Skin of body (tissue), 2 donors: Measurements from ENCODE around the gene SELENOK. TPM values are rescaled to one million over a fixed set of nuclear protein-coding genes. Genes with fewer than 3 reads are reported as not detected.
A peak's percentile ranks its signal among the peaks of the same experiment; 100 is the strongest.
"Not testable (repeated sequence)": the region's sequence is repeated elsewhere in the genome, so short reads cannot be mapped to it uniquely, and the experiment has no call there.

Source experiments
- DNase-seq: peaks from one replicate; lab custom pipeline; 2025; lab: John Stamatoyannopoulos, UW
- total RNA-seq: library from RNA; depleted of rRNA; stranded (reverse); fragments of >200 nt; gene quantifications from one replicate; pipeline ENCODE4 v1.2.3, GENCODE V29; 2014

The SELENOK gene
- total RNA-seq = 69.8 TPM

DNA sequence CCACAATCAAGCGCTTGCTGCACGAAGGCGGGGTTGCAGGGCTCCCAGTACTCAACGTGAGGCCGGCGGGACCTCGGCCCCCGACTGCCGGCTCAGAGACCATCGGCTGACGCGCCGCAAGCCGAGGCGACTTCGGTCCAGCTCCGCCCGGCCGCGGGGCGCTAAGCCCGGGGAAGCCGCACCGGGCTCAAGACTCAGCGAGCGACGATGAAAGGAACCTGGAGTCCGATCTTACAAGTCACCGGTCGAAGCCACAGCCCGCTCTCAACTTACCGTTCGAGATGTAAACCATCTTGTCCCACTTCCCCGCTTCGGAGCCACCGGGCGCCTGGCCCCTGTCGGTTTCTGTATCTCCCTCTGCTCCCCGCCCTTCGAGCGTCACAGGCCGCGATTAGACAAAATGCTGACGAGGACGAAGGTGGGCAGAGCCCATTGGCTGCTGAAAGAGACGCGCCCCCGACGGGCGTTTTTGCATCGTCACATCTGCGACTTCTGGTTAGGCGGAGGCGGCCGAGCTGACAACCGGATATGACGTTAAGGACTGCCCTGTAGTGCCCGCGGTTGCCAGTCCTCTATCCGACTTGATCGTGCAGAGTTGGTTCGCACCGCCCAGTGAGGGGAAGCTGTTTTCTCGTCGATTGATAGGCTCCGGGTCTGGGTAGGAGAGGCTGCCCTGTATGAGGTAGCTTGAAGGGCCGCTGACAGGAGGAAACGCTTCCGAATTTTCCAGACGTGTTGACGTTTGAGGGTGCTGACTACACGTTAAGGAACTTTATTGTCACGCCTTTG is at the start of gene SELENOK:
SELENOK (minus strand) TSS at position 363 of the 789 bp plus-strand sequence.
- DNase-seq = peak; percentile 99

DNA sequence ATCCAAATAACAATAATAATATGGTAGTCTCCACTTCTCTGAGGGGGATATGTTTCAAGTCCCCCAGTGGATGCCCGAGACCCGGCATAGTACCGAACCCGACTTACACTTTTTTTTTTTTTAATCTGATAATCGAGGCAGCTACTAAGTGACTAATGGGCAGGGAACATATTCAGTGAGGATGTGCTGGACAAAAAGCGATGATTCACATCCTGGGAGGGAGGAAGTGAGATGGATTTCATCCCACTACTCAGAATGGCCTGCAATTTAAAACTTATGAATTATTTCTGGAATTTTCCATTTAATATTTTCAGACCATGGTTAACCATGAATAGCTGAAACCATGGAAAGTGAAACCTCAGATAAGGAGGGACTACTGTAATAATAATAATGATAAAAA is 49.5 kb upstream of the SELENOK start:
- no peak for DNase-seq

DNA sequence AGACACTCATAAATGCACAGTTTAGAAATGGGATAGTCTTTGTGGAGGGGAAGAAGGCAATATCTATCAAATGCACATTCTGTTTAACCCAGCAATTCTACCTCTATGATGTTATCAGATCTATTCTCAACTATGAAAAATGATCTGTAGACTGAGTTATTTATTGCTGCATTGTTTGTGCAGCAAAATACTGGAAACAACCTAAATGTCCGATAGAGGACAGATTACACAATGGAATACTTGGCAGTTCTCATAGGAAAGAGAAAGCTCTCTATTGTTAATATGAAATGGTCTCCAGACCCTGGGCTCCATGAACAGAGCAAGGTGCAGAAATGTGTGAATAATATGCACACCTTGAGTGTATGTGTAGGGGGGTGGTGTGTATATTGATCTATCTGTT is 49.0 kb upstream of the SELENOK start:
- no peak for DNase-seq

DNA sequence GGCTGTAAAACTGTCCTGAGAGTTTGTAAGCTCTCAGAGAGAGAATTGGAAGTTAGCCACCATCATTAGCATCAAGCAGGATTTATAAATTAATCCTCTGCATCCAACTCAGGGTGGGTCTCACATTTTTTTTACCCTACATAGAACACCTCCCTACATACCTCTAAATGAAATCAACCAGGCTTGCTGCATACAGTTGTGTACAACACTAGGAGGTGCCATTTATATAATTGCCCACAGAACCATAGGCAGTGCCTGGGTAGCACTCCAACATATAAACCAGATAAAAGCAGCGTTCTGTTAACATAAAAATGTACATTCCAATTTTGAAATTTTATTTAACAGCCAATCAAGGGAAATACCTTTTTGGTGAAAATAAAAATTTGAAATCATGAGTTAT is 48.2 kb upstream of the SELENOK start:
- no peak for DNase-seq

DNA sequence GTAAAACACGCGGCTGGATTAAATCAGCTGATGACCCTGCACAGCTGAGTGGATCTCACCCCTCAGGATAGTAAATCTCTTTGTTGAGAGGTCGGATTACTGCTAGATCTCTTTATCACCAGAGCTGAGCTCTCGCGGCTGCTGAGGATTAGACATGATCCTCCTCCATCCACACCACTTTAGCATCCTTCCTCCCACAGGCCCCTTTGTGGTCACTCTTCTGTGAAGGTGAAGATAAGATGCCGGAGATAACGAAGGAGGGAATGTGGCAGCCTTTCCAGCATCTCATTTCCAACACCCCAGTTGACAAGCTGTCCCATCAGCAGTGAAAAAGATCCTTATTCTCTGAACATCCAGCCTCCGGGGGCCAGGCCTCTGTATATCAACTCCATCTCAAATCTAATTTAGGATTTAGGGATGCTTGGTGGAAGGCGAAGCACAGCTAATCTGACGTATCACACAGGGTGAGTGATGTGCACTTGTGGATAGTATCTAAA is 47.5 kb upstream of the SELENOK start:
- no peak for DNase-seq

DNA sequence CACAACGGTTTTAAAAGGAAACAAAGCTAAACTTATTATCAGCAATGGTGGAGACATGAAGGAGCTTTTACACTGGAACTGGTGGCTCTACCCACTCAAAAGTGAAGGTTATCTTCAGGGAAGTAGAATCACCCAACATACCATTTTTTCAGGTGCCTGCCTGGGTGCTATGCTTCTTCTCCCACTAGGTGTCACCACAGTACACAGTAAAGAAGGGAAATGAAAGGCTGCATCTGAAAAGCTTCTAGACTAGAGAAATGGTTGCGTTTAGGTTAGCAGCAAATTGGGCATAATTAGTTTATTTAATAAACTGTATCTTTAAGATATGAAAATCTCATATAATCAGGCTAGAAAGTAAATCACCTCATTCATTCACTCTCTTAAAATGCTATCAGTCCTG is 47.0 kb upstream of the SELENOK start:
- DNase-seq = peak; percentile 19

DNA sequence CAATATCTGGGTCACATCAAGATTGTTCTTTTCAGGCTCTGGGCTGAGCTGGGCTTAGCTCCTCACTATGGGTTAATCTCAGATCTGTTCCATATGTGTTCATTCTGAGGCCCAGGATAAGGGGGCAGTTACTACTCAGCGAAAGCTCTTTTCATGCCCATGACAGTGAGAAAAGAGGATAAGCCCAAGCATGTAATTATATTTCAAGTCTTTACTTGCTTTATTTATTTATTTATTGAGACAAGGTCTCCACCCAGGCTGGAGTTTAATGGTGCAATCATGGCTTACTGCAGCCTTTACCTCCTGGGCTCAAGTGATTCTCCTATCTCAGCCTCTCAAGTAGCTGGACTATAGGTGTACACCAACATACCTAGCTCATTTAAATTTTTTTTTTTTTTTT is 44.7 kb upstream of the SELENOK start:
- DNase-seq = no peak

DNA sequence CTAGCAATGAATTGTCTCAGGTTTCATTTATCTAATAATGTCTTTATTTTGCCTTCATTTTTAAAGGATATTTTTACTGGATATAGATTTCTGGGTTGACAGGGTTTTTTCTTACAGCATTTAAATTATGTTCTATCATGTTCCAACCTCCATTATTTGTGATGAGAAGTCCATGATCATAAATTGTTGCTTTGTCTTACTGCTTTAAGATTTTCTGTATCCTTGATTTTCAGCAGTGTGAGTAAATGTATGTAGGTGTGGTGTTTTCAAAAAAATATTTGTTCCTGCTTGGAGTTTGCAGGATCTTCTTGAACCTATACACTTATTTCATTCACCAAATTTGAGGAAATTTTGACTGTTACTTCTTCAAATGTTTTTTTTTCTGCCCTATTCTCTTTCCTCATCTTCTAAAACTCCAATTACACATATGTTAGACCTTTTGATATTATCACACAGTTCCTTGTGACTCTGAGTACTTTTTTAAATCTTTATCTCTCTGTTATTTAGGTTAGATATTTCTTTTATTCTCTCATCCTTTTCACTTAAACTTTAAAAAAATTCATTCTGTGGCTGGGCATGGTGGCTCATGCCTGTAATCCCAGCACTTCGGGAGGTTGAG is 43.7 kb upstream of the SELENOK start:
- no peak for DNase-seq

DNA sequence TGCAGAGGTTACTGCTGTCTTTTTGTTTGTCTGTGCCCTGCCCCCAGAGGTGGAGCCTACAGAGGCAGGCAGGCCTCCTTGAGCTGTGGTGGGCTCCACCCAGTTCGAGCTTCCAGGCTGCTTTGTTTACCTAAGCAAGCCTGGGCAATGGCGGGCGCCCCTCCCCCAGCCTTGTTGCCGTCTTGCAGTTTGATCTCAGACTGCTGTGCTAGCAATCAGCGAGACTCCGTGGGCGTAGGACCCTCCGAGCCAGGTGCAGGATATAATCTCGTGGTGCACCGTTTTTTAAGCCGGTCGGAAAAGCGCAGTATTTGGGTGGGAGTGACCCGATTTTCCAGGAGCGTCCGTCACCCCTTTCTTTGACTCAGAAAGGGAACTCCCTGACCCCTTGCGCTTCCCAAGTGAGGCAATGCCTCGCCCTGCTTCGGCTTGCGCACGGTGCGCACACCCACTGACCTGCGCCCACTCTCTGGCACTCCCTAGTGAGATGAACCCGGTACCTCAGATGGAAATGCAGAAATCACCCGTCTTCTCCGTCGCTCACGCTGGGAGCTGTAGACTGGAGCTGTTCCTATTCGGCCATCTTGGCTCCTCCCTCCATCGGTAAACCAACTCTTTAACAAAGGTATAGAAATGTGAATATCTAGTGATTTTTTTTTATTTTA is 35.7 kb upstream of the SELENOK start:
- not testable (repeated sequence) for DNase-seq

DNA sequence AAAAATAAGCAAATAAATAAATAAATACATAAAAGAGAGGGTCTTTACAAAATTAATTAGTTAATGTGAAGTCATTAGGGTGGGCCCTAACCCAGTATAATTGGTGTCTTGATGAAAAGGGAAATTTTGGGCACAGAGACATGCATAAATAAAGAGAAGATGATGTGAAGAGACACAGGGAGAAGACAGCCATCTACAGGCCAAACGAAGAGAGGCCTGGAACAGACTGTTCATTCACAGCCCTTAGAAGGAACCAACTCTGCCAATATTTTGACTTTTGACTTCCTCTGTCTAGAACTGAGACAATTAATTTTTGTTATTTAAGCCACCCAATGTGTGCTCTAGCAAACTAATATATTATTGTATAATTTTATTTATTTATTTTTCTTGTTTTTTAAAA is 29.6 kb upstream of the SELENOK start:
- no peak for DNase-seq

DNA sequence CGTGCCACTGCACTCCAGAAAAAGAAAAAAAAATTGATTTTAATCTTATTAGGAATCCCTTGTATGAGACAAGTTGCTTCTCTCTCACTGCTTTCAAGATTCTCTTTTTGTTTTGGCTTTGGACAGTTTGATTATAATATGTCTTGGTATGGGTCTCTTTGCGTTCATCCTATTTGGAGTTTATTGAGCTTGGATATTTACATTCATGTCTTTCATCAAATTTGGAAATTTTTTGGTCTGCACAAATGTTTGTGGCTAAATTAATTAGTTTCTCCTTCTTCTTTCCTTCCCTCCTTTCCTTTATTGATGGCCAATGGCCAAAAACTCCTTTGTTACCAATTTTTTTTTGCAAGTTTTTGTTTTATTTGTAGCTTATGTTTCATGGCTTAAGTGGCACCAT is 28.1 kb upstream of the SELENOK start:
- DNase-seq = no peak

DNA sequence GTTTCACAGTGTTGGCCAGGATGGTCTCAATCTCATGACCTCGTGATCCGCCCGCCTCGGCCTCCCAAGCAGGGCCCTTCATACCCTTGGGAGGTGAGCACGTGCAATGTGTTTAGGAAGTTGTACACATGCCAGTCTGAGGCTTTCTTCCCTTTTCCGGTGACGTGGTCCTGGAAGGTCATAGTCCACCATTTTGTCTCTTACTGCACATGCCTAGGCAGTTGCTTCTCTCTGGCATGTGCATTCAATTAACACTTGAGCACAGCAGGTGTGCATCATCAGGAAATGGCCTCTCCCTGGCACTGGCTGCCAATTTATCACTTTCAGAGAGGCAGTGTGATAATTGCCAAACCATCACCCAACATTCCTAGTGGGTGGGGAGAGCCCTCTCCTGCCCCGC is 21.7 kb upstream of the SELENOK start:
- DNase-seq = no peak

DNA sequence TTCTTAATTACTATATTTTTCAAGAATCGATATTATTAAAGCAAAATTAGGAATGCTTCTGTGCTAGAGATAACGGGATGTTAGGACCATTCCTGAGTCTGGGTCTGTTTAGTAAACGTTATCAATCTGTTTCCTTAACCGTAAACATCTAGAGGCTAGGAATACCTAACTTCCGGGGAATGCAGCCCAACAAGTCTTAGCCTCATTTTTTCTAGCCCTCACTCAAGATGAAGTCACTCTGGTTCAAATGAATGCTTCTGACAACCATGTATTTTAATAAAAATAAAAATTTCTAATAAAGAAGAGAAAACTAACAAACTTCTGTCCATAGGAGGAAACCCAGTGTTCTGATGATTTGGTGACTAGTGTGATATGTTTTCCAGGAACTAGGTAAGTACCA is 11.1 kb upstream of the SELENOK start:
- no peak for DNase-seq

DNA sequence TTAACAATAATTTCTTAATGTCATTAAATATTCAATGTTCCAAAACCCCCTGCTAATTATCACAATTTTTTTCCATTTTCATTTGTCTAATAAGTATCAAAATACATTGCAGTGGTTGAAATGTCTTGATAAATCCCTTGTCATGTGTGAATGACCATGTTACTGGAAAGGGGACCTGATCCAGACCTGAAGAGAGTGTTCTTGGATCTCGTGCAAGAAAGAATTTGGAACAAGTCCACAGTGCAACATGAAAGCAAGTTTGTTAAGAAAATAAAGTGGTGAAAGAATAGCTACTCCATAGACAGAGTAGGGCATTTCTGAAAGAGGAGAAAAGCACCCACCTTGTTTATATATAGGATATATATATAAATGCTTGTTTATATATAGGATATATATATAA is 10.4 kb upstream of the SELENOK start:
- no peak for DNase-seq

DNA sequence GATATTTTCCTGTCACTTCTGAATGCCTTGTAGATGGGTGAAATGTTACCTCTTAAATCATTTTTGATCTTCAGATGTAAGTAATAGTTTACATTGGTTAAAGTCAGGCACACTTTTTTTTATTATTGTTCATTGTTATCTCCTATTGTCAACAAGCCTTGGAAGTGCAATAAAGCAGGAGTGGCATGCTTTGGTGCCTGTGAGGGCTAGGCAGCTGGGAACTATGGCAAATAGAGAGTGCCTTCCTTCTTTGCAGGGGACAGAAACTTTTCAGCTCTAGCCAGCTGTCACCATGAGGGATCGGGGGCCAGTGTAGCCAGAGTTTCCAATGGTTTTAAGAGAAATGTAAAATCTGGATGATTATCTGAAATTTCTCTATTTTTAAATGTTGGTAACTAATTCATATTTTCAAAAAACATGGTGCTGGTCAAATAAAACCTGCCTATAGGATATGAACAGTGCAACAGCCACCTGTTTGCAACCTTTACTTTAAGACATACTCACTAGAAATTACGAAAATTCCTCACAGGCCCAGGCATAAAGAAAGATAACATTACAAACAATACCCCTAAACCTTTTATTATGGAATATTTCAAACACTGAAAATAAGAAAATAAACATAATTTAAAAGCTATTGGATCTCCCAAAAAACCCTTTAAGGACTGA is 9.1 kb upstream of the SELENOK start:
- DNase-seq = no peak

DNA sequence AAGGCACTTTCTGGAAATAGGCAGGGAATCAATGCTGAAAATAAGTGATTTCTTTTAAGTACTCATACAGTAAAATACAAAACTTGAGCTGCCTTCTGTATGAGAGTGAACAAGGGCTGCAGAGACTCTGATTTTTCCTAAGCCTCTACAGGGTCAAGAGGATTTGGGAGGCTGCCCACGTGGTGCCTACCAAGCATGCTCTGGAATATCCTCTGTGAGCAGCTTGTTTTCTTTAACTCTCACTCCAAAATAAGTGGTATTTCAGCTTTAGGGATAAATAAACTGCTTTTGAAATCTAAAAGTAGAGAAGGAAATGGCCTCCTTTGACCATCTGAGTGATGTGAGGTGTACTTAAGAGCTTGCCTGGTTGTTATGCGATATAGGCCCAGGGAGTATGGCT is 8.1 kb upstream of the SELENOK start:
- no peak for DNase-seq

DNA sequence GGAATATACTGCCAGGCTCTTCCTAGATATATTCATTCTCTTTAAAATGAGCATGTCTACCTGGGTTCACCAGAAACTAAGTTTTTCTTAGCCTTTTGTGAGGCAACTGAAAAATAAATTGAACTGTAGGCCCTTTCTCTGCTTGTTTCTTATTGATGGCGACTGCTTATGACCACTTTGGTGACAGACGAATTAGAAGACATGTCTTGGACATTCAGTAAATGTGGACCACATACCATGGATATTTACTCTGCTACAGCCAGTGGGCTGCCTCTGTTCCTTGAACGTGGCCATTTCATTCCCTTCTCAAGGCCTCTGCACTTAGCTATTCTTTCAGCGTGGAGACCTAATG is 603 bp upstream of the SELENOK start:
- DNase-seq = peak; percentile 41

DNA sequence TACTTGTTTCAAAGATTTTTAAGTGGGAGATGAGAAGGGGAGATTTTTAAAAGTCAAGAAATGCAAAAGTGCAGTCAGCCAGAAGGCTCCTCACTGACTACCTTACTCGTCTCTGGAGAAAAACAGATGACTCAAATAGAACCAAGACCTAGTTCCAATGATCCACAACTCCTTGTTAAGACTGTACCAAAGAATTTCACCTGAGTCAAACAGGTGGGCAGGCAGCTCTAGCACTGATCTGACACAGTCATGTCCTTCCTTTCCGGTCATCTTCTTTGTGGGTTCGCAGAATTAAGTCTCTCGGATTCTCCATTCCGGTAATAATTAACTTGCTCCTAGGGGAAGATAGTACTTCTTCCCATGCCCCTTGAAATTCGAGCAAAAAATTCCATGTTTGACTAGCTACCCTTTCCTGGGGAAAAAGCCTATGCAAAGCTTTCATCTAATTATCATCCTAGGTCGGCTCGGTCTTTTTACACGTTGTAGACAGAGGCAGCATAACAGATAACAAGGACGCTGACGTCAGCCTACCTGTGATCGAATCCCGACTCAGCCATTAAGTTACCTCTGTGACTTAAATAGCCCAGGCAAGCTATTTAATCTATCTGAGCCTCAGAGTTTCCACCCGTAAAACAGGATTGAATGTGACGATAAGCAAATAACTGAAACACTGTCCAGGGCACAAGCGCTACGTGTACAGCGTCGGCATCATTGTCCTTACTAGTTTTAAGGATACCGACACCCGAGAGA is 758 bp downstream of the SELENOK start:
- DNase-seq = peak; percentile 40

DNA sequence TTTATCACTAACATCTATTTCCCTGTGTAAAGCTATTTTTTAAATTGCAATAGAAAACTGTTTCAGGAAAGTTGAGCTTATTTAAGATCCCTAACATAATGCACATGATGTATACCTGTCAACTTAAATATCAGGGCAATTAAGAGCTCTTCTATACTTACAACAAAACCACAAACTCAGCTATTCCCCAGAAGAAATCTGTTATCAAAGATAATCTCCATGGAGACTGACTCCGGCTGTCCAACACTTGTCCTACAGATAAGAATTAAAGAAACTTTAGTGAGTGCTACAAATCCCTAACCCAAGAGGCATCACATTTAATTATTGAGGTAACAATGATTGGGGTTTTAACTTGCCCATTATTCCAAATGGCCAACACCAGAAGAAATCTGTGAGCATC is 3.4 kb downstream of the SELENOK start:
- no peak for DNase-seq

DNA sequence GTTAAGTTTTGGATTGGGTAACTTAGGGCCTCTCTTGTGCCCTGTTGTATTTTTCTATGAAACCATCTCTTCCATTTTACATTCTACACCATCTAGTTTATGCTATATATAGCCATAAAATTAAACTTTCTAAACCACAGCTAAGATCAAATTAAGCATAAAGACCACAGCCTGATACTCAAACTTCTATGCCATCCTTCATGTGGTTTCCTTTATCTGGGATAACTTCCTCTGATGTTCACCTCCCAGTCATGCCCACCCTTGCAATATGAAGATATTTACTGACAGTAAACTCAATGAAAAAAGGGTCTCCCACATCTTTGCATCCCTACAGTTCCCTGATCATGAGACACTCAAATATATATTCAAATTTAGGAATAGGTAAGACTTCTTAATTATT is 4.2 kb downstream of the SELENOK start:
- no peak for DNase-seq

DNA sequence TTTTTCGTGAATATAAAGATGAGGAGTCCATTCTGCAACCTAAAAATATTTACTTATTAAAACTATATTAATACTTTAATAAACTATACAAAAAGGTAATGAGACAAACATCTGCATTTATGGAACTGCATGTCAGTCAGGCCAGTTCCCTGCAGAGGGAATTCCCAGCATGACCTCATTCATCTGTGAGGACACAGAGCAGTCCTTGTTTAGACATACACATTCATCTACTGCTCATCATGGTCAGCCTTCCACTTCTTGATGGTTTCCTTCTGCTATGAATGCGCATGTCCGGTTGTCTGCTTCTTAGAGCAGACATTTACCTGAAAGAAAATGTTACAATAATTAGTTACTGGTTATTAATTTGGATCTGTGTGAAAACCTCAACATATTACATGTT is 6.4 kb downstream of the SELENOK start:
- DNase-seq = no peak
